Measurements from ENCODE around the gene EBNA1BP2.
"Not testable (repeated sequence)": the region's sequence is repeated elsewhere in the genome, so short reads cannot be mapped to it uniquely, and the experiment has no call there.

Gene EBNA1BP2

GRCh38 chr1:43123031-43123430 is 49.1 kb downstream of the EBNA1BP2 start:
- Histone ChIP-seq H3K4me3 (no peak overlapping the region), H3K27ac (no peak overlapping the region)
- DNase-seq (ENCODE audit: low spot score), result no peak
- no peak for TF ChIP-seq CTCF (IDR thresholded peaks at IDR 0.05)

- Histone ChIP-seq H3K27ac (no peak overlapping the region), H3K4me3 (no peak overlapping the region)
- DNase-seq (ENCODE audit: low spot score), result no peak
- no peak for TF ChIP-seq CTCF (IDR thresholded peaks at IDR 0.05)
These were observed 50.7 kb downstream of the EBNA1BP2 start for GRCh38 chr1:43121256-43121900.

- H3K4me3 ChIP-seq; DNase-seq (ENCODE audit: low spot score); H3K27ac ChIP-seq: not testable (repeated sequence)
These were observed 52.0 kb downstream of the EBNA1BP2 start for GRCh38 chr1:43119928-43120586.
